Myocyte (in vitro differentiated cells): ENCODE results near the gene RBM19. TPM values are rescaled to one million over a fixed set of nuclear protein-coding genes. Genes with fewer than 3 reads are reported as not detected.
A peak's percentile ranks its signal among the peaks of the same experiment; 100 is the strongest.

ENCODE experiments used
- DNase-seq: peaks from one replicate; pipeline ENCODE4 v3.0.0-alpha.2; 2012; ENCODE audit warnings: low read depth
- total RNA-seq: library from RNA; depleted of rRNA; stranded (reverse); fragments of >200 nt; gene quantifications from 2 replicates; pipeline ENCODE4 v1.2.3, GENCODE V29; 2014

Gene RBM19
- total RNA-seq, 1 donor from 2014 or later, result 21.1 TPM

DNA sequence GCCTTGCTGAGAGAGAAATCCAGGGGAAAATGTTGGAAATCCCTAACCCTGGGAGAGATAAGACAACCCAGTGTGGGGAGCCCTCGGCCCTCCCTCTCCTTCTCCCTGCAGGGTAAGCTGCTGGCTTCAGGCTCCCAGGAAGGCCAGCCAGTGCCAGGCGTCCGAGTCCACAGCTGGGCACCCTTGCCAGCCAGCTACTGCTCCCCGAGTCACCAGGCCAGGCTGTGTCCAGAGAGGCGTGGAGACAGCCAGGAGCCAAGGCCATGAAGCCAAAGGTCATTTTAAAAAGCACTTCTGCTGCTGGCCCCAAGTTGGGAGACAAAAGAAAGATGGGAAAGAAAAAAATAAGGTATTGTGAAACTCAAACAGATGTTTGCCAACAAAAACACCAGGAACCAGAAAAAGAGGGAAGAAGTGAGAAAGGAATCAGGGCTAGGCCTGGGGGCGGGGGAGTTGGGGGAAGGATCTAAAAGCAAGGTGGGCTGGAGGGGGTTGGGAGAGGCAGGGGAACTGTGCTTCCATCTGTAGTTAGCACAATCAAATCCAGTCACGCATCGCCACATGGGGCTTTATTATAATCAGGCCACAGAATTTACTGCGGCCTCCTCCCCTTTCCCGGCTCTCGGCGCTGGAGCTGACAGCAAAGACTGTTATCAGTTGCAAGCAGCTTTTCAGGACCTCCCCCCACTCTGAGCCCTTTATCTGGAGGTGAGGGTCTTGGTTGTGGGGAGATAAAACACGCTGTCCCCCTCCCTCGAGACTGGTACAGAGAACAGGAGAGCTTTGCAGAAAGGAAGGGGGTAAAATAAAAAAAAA lies 33.5 kb downstream of the RBM19 start:
- DNase-seq, result peak; percentile 4

GRCh38 chr12:113931517-113931916 lies 34.6 kb downstream of the RBM19 start:
- no peak for DNase-seq

DNA sequence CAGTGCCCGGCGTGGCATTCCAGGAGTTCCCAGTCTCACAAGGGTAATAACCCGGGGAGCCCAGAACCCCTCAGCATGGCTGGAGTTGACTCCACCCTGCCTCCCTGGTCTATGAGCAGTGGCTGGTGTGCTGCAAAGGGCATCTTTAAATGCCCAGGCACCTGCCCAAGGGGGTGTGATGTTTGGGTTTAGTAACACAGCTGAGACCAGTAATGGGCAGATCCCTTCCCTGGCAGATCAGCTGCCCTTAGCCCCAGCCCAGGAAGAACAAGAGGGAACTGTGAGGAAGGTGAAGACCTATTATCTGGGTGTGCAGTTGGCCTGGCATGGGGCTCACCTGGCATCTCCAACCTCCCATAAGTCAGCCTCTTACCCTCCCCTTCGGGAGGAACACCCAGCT lies 35.9 kb downstream of the RBM19 start:
- DNase-seq, result no peak

DNA sequence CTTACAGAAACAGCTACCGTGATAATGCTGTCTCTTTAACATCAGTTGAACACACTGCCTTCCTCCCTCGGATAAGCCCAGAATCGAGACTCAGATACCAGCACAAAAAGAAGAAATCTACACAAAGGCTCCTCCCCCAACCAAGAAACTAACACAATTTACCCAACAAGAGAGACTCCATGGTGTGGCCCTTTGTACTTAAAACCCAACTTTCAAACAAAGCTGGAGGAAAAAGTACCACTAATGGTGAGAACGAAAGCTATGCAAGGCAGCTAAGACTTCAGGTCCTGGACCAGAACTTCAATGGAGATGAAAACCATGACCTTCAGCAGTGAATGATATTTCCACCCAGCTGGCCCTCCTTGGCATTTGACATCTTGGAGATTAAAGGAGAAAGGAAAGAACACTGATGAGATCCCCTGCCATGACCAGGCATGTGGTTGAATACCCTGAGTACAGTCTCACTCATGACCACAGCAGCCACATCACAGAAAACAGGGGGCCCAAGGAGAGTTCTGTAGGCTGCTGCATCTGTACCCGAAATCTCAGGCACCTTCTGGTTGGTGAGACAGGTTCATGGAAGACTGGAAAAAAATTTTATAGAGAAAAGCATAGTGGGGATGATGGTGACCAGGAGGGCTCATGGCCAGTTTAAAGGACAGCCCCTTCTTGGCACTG lies 36.7 kb downstream of the RBM19 start:
- no peak for DNase-seq

- DNase-seq, result no peak
These were observed 39.3 kb downstream of the RBM19 start for GRCh38 chr12:113926788-113927187.

DNA sequence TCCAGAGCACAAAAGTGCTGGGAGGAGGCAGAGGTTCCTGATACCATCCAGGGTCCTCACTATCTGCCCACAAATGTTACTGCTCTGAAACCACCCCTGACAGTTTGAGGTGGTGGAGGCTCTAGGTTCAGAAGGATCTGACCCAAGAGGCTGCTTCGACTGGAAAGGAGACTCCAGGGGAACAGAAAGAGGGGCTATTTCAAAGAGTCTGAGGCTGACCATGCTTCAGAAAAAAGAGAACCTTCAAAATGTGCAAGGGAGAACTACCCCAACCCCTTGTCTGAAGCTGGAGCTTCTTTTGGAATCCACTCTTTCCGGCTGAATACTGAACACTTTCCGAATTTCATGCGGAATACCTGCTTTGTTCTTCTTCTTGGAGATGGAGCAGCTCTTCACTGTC lies 41.8 kb downstream of the RBM19 start:
- no peak for DNase-seq

- no peak for DNase-seq
These were observed 42.9 kb downstream of the RBM19 start for GRCh38 chr12:113923251-113923650.

DNA sequence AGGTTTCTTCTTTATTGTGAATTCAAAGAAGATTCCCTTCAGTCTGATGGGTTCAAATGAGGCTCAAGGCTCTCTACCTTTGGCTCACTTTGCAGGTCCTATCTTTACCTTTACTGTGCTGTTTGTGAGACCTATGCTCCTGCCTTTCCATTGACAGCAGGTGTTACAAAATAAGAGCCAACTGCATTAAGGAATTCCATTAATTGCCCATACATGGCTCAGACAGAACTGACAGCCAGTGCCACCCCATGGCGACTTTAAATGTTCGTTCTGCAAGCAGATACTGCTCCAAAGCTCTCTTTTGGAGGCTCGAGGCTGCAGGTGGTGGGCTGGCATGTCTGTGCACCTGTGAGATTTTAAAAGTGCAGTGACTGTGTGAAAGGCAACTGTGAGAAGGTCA lies 44.7 kb downstream of the RBM19 start:
- DNase-seq, result no peak

GRCh38 chr12:113919791-113920190 lies 46.3 kb downstream of the RBM19 start:
- DNase-seq, result no peak

GRCh38 chr12:113918306-113918705 lies 47.8 kb downstream of the RBM19 start:
- DNase-seq, result no peak

GRCh38 chr12:113917393-113917792 lies 48.7 kb downstream of the RBM19 start:
- no peak for DNase-seq

GRCh38 chr12:113914806-113915205 lies 51.3 kb downstream of the RBM19 start:
- no peak for DNase-seq

DNA sequence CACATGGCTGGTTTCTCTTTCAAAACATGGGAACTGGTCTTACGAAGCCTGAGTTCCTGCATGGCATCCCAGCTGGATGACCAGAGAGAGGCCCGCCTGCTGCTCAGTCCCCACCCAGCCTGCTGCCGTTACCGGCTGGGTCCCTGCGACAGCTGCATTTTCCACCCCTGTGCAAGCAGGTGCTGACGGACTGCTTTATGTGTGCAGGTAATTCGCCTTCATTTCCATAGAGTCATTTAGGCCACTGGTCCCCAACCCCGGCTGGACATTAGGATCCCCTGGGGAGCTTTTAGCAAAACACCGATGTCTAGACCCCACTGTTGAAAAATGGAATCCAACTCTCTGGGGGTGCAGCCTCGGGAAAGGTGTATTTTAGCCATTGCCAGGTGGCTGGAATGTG lies 51.9 kb downstream of the RBM19 start:
- no peak for DNase-seq

- DNase-seq, result peak; percentile 78
These were observed 53.3 kb downstream of the RBM19 start for GRCh38 chr12:113912760-113913329.

- DNase-seq, result no peak
These were observed 54.0 kb downstream of the RBM19 start for GRCh38 chr12:113911971-113912759.

GRCh38 chr12:113910751-113911272 lies 55.3 kb downstream of the RBM19 start:
- DNase-seq, result no peak

DNA sequence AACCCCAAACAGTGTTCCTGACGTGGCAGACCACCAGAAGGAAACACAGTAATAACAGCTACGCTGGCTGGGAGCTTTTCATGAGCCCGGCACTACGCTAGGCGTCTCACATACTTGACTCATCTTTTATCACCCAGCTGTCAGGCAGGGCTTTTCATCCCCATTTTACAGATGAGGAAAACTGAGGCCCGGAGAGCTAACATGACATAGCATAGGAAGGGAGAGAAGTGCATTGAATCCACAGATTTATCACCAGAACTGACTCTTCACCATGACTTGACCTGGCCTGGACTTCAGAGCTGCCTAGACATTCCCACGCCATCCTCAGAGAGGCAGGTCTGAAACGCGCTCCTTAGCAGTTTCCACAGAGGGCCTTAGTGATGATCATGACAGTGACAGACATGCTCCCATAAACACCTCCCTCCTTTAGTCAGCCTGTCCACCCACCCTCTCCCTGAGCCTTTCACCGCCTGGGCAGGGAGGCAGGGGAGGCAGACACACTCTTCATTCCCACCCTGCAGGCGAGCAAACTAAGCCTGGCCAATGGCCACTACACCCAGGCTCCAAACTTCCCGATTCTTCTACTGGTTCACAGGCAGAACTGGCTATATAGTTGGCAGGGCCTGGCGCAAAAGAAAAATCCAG lies 56.2 kb downstream of the RBM19 start:
- DNase-seq, result no peak

DNA sequence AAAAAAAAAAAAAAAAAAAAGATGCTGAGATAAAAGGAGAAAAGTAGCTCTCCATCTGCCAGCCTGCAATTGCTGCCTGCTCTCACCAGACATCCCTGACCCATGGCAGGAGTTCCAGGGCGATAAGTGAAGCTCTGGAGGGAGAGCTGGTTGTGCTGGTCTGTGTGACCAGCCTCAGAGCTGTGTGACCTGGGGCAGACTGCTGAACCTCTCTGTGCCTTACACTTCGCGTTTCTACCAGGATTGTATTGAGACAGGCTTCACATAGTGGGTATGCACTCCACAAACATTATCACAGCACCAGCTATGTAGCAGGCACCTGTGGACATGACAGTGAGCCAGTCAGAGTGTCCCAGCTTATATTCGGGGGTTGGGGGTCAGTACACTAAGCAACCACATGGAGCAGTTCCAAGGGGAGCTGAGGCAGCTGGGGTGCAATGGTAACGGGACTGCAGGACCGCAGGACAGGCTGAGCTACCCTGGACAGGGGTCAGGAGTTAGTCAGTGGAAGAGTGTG lies 57.5 kb downstream of the RBM19 start:
- no peak for DNase-seq

DNA sequence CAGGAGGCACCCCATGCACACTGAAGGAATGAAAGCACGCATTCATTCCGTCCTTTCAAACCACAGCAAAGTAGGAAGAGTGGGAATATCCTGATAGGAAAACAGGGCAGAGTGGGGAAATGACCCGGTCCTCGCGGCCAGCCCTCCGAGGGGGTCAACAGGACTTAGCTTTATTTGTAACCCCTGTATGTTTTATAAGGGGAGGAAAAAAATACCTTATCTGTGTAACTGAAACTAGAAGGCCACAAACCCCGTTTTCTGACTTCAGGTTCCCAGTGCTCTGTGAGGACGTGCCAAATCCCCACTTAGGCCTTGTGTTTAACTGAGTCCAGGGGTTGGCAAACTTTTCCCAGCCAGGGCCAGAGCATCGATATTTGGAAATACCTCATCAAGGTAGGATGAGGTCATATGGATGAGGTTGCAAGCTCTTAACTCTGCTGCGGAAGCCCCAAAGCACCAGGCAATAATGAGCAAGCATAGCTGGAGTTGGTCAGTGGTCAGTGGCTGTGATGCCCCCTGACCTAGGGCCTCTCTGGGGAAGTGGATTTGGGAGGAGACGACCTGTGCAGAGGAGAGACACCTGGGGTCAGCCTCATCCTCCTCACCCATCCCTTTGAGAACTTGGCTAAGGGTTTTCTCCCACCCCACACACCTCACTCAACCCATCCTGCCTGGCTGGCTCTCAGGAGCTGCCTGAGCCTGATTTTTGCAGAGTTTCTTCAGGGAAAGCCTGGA lies 58.5 kb downstream of the RBM19 start:
- no peak for DNase-seq
